KBM-7 (cell line): ENCODE data around the gene ELMO1.
A peak's percentile ranks its signal among the peaks of the same experiment; 100 is the strongest.

Experiments
- DNase-seq: peaks from one replicate; pipeline ENCODE4 v3.0.0-alpha.2; 2015
- in situ Hi-C: fragments of 300-500 bp; cut with MboI; formaldehyde crosslinking; loops from 2 replicates; pipeline ENCODE4 v1.14.3; 2020; ENCODE audit warnings: low sequenced_read_pairs, low pct_unique_long_range_greater_than_20kb, mixed read lengths

The ELMO1 gene

GRCh38 chr7:37416378-37417106 lies 32.1 kb downstream of the ELMO1 start:
- in situ Hi-C loops: no loop called here
- no peak for DNase-seq

DNA sequence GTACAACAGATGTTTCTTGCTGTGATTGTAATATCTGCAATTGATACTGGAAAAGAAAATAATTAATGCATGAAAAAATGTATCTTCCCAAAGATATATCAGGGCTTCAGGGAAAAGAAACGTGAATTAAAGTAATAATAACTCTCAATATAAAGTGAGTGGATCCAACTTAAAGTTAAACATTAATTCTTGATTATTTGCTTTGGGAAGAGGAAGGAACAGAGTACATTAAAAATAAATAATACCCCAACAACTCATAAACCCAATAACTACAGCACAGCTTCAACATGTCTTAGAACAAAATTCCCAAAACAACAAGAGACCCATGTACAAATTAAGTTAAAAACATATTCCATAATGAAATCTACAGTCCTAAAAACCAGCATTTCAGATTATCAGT lies 33.0 kb downstream of the ELMO1 start:
- in situ Hi-C loops: no loop called here

GRCh38 chr7:37414352-37414983 lies 34.2 kb downstream of the ELMO1 start:
- no peak for DNase-seq
- in situ Hi-C loops: no loop called here

More for the DNA sequence above, 33.0 kb downstream of the ELMO1 start:
- DNase-seq: no peak

DNA sequence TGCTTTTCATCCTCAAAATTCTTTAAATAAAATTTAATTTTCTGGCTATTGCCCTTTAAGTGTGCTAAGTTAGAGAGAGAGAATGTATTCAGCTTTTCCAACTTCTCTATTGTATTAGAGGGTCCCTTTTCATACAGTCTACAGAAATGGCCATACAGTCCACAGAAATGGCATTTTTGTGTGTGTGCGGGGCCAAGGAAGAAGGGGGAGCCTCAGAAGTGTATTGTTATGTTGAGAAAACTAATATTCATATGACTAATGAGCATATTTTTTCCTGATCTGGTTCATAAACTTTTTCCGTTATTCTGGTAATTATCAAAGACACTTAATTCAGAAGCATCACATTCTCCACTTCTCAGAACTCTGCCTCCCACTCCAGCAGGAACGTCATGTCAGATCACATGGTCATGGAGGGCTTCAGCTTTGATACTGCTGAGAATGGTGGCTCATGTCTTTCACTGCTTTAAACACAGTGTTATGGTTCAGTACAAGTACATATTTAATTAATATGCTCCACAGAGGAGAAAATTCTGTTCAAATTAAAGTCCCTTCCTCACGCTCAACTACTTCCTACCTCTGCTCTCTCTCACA lies 37.1 kb downstream of the ELMO1 start:
- no peak for DNase-seq
- in situ Hi-C loops: no loop called here

DNA sequence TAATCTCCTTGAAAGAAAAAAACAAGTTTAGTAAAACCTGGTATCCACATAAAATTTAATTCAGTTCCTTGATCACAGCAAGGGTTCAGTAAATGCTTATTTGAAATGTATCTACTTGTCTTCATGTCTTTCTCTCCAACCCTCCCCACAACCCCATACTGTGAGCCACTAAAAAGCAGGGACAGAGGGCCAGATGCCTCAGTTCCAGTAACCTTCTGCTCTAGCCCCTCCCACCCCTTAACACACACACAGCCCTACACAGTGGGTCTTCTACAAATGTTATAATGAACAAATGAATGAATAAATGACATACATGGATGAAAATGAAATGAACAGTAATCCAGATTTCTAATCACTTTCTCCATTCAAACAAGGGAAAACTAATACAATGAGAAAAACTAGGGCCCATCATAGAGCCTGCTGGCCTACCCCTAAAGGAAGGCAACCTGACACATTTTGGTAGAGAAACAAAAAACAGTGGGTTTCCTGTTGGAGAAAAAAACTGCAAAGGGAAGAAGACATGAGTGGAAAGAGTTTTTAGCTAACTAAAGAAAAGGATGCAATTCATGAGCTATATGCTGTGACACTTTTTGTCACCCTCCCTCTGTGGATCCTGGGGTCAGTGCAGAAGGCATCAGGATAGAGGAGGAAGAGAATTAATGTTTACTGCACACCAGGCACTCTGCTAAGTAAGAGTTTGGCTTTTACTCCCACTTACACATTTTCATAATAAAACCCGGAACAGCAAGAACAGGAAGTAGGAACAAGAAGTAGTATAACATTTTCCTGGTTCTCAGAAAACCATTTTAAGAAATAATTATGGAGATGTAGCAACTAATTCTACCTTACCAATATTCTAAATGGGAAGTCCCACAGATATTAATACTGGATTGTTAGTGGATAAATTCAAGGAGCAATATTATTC lies 38.1 kb downstream of the ELMO1 start:
- in situ Hi-C loops: no loop called here
- peak; percentile 58 for DNase-seq

- in situ Hi-C loops: no loop called here
- no peak for DNase-seq
Observed at GRCh38 chr7:37409461-37409860, 39.2 kb downstream of the ELMO1 start.

- DNase-seq: peak; percentile 85
- in situ Hi-C loops: no loop called here
Observed at GRCh38 chr7:37408291-37409228, 40.1 kb downstream of the ELMO1 start.

- no peak for DNase-seq
- in situ Hi-C loops: no loop called here
Observed at GRCh38 chr7:37405603-37406122, 43.0 kb downstream of the ELMO1 start.

DNA sequence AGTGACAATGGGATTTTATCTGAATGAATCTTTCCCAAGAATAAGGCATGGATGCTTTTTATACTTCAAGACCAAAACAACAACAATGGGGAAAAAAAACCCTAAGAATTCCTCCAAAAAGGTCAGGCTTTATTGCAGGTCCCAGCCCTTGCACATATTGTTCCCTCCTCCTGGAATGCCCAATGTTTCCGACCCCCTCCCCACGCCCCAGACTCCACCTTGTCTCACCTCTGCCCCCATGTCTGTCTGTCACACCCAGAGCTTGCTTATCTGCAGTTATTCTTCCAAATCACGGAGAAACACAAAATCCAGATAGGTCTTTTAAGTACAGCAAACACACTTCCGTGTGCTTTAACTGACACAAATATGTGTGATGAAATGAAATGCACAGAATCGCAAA lies 43.5 kb downstream of the ELMO1 start:
- DNase-seq: no peak
- in situ Hi-C loops: no loop called here

DNA sequence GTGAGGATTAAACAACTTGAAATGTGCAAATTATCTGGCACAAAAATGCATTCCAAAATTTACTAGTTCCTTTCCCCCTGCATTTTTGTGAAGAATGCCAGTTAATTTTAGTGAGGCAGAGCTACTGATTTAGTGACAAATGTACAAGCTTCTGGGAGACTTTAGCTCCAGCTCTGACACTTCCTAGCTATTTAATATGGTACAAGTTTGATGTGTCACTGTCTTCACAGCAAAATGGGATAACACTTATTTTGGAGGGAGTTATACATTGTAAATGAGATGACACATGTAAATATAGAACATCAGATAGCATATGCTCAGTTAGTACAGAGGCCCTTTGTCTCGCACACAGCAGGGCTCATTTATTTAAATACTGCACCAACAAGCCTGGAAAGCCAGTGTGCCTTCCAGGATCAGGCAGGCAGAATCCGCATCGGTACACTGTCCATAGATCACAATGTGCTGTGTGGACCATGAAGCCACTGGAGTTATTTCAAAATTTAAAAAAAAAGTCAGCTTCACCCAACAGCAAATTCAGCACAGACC lies 48.7 kb downstream of the ELMO1 start:
- no peak for DNase-seq
- in situ Hi-C loops: no loop called here

DNA sequence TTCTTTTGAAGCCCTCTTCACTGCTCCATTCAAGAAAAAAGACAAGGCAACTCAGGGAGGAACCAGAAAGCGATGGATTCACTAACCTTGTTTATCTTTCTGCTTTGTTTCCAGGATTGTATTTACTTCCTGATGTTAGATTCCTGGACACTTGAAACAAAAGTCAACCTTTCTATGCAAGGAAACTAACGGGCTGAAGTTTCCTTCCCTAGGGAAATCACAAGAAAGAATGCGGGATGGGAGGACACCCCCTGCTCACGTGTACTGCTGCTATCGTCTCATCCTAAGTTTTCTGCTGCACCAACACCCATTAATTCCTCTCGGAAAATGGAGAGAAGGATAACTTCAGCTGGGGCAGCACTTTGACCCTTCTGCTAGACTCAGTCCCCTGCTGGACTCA lies 50.3 kb downstream of the ELMO1 start:
- in situ Hi-C loops: no loop called here
- no peak for DNase-seq

DNA sequence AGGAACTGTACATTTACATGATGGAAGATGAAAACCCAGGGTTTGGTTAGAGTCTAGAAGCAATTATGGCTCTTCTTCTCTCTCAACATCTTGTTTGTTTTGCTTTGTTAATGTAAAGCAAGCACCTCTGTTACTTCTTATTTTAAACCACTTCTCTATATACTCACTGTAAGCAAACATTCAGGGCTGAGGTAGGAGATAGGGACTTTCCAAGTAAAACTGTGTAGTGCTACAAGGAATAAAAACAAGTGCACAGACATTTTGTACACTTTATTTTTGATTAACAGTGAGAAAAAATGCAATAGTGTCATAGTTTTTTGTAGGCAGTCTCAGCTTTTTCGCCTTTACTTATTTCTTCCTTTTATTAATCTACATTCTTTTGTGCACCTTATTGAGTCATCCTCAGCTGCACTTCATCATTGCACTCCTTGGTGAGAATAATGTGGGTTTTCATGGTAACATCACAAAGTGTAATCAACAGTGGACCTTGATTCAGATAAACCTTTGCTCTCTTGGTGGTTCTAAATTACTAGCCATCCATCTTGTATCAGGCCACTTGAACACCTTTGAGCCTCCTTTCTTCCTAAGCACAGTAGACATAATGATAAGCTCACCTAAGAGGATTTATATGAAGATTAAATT lies 52.9 kb downstream of the ELMO1 start:
- in situ Hi-C loops: no loop called here
- no peak for DNase-seq

GRCh38 chr7:37394158-37394557 lies 54.5 kb downstream of the ELMO1 start:
- no peak for DNase-seq
- in situ Hi-C loops: no loop called here

DNA sequence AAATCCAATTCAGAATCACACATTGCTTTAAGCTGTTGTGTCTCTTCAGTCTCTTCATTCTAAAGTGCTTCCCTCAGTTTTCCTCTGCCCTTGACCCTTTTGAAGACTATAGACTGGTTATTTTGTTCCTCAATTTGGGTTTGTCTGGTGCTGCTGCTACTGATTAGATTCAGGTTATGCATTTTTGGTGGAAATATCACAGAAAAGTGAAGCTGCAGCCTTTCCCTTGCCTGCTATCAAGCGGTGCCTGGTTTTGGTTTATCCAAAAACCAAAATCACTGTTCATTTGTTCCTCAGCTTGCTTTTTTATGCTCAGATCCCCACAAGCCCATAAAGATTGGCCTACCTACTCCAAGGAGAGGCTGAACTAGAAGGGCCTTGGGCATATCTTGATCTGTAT lies 55.2 kb downstream of the ELMO1 start:
- no peak for DNase-seq
- in situ Hi-C loops: no loop called here

GRCh38 chr7:37392673-37393017 lies 56.0 kb downstream of the ELMO1 start:
- in situ Hi-C loops: no loop called here
- DNase-seq: no peak

DNA sequence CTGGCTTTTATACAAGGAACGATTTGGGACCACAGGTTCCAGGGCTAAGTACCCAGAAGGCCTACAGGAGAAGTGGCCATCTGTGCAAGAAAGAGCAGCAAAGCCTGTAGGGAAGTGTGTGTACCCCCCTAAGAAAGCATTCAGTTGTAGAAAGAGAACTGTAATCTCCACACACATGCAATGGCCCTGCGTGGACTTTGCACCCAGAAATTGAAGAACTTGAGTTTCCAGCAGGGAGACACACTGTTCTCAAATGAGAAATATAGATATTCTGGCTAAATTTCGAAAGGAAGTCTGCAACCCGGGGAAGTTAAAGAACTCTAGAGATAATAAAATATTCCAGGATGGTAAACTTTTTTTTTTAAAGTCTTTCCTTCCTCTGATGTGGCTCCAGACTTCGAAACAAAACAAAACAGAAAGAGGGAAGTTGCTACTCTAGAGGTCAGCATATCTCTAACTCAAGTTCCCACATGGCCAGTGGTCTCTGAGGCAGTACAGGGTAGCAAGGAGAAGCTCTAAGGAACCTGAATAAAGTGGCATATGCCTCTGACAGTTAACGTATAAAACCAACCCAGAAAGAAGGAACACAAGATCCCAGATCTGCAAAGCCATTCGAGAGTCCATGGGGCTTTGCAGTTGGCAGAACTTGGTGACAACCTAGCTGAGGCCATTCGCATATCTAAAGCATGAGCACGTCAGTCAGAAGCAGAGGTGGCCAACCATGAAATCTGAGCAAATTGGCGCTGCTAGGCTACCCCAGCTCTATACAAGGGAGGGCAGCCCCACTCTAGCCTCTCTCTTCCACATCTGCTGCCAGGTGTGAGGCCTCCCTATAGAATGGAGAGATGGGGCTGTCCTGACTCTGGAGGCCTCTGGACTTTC lies 56.6 kb downstream of the ELMO1 start:
- peak; percentile 63 for DNase-seq
- in situ Hi-C loops: no loop called here

- no peak for DNase-seq
- in situ Hi-C loops: no loop called here
Observed at GRCh38 chr7:37390114-37390513, 58.5 kb downstream of the ELMO1 start.
